PC-9 (cell line): ENCODE data around the gene CTNND2. TPM values are rescaled to one million over a fixed set of nuclear protein-coding genes. Genes with fewer than 3 reads are reported as not detected.

ENCODE experiments used
- BruUV-seq: library from RNA; stranded (reverse); fragments of 400-500 nt; replicated peaks from 2 replicates; lab custom pipeline; 2021; lab: Mats Ljungman, UMichigan
- CTCF ChIA-PET: fragments of 300-600 bp; sonication (Branson Sonifier 250); formaldehyde crosslinking; loops from one replicate; lab custom pipeline; 2022; ENCODE audit warnings: antibody characterized with exemption; lab: Charles Lee
- POLR2A ChIA-PET: fragments of 300-600 bp; sonication (Branson Sonifier 250); formaldehyde crosslinking; loops from one replicate; lab custom pipeline; 2022; ENCODE audit warnings: antibody characterized with exemption; ENCODE audit not compliant: unreplicated experiment; lab: Charles Lee
- DNase-seq, 2 experiments: peaks; one replicate each; pipeline versions ENCODE4 v3.0.0 to v3.0.0-alpha.2; 2015 to 2022; ENCODE audit warnings: mixed read lengths in 1 of 2
- H2AFZ ChIP-seq: fragments of 200-600 bp; sonication (generic); 2 replicates; pipeline ENCODE4 v1.8.1; 2017; ENCODE audit warnings: antibody characterized with exemption
- H3F3A ChIP-seq: fragments of 200-600 bp; sonication (generic); 2 replicates; pipeline ENCODE4 v1.8.1; 2017; ENCODE audit warnings: antibody characterized with exemption, mild to moderate bottlenecking, low read depth; ENCODE audit not compliant: insufficient read depth
- H3K27ac ChIP-seq: fragments of 200-600 bp; sonication (generic); 2 replicates; pipeline ENCODE4 v1.6.1; 2016; ENCODE audit warnings: mixed run types
- H3K27me3 ChIP-seq: fragments of 200-600 bp; sonication (generic); 2 replicates; pipeline ENCODE4 v1.6.1; 2016; ENCODE audit warnings: low read depth, mixed run types; ENCODE audit not compliant: insufficient read depth
- H3K36me3 ChIP-seq: fragments of 200-600 bp; sonication (generic); 2 replicates; pipeline ENCODE4 v1.6.1; 2016; ENCODE audit warnings: low read depth, mixed run types
- H3K4me1 ChIP-seq: fragments of 200-600 bp; sonication (generic); replicated peaks from 2 replicates; pipeline ENCODE4 v1.6.1; 2016; ENCODE audit warnings: mixed run types; ENCODE audit not compliant: insufficient read depth
- H3K4me2 ChIP-seq: fragments of 200-600 bp; sonication (generic); 2 replicates; pipeline ENCODE4 v1.6.1; 2017; ENCODE audit warnings: mixed run types
- H3K4me3 ChIP-seq: fragments of 200-600 bp; sonication (generic); 2 replicates; pipeline ENCODE4 v1.6.1; 2016; ENCODE audit warnings: mixed run types
- H3K79me2 ChIP-seq: fragments of 200-600 bp; sonication (generic); 2 replicates; pipeline ENCODE4 v1.6.1; 2017; ENCODE audit warnings: low read depth, mixed run types
- H3K9me2 ChIP-seq: fragments of 200-600 bp; sonication (generic); 2 replicates; pipeline ENCODE4 v1.8.1; 2017; ENCODE audit warnings: mild to moderate bottlenecking; ENCODE audit not compliant: insufficient read depth
- H3K9me3 ChIP-seq: fragments of 200-600 bp; sonication (generic); 2 replicates; pipeline ENCODE4 v1.8.1; 2016; ENCODE audit warnings: low read depth; ENCODE audit not compliant: insufficient read depth
- H4K20me1 ChIP-seq: fragments of 200-600 bp; sonication (generic); 2 replicates; pipeline ENCODE4 v1.8.1; 2017; ENCODE audit not compliant: insufficient read depth
- CTCF ChIP-seq: fragments of 200-600 bp; sonication (generic); conservative IDR thresholded peaks from 2 replicates; pipeline ENCODE4 v1.6.1; 2017; ENCODE audit warnings: mixed run types, antibody characterized with exemption, mild to moderate bottlenecking, moderate library complexity
- EZH2 ChIP-seq: fragments of 200-600 bp; sonication (generic); IDR thresholded peaks from 2 replicates; pipeline ENCODE4 v1.8.0; 2017; ENCODE audit warnings: antibody characterized with exemption, low read depth
- intact Hi-C: fragments of 100-400 bp; cut with micrococcal nuclease; formaldehyde crosslinking; loops from one replicate; pipeline ENCODE4 v1.10.0; 2022; ENCODE audit not compliant: unreplicated experiment
- total RNA-seq: library from RNA; stranded (reverse); gene quantifications from 2 replicates; pipeline ENCODE4 v1.2.3, GENCODE V29; 2021

The CTNND2 gene
- total RNA-seq, 1 experiment from 2014 or later = not detected

- Histone ChIP-seq H3F3A (no peaks in the 10 kb centered on the region), H3K27ac (no peak overlapping the region), H2AFZ (no peak overlapping the region), H3K9me3 (no peaks in the 10 kb centered on the region), H3K27me3 (peaks cover 77% of the 10 kb centered on the region), H3K9me2 (no peaks in the 10 kb centered on the region), H3K4me1 (no peaks in the 10 kb centered on the region), H3K79me2 (no peaks in the 10 kb centered on the region), H3K4me2 (no peak overlapping the region), H4K20me1 (peaks cover 3% of the 10 kb centered on the region; the same call in 1 of the 2 replicates), H3K36me3 (no peaks in the 10 kb centered on the region), H3K4me3 (no peak overlapping the region)
- POLR2A ChIA-PET = no interaction called here
- no TSS peak for BruUV-seq
- CTCF ChIA-PET = no interaction called here
- TF ChIP-seq EZH2 (no peak), CTCF (no peak)
- intact Hi-C loops = no loop called here
- no peak for DNase-seq
These were observed 611.4 kb downstream of the CTNND2 start for GRCh38 chr5:11292648-11293356.

GRCh38 chr5:11289733-11290132 lies 614.5 kb downstream of the CTNND2 start:
- no peak for DNase-seq
- no peak overlapping the region for H3K4me2 ChIP-seq
- no peaks in the 10 kb centered on the region for H3K79me2 ChIP-seq
- peaks cover 93% of the 10 kb centered on the region for H3K27me3 ChIP-seq
- no peaks in the 10 kb centered on the region for H3K9me2 ChIP-seq
- no peak overlapping the region for H3K27ac ChIP-seq
- H3K4me1 ChIP-seq = no peaks in the 10 kb centered on the region
- H3K36me3 ChIP-seq = no peaks in the 10 kb centered on the region
- intact Hi-C loops = no loop called here
- no peaks in the 10 kb centered on the region for H3F3A ChIP-seq
- H3K9me3 ChIP-seq = no peaks in the 10 kb centered on the region
- H3K4me3 ChIP-seq = no peak overlapping the region
- POLR2A ChIA-PET = no interaction called here
- H4K20me1 ChIP-seq = peaks cover 3% of the 10 kb centered on the region; the same call in 1 of the 2 replicates
- no TSS peak for BruUV-seq
- TF ChIP-seq EZH2 (no peak), CTCF (no peak)
- H2AFZ ChIP-seq = no peak overlapping the region
- CTCF ChIA-PET = no interaction called here

GRCh38 chr5:11289208-11289607 lies 615.0 kb downstream of the CTNND2 start:
- no peak overlapping the region for H3K4me2 ChIP-seq
- no peak for TF ChIP-seq CTCF
- TF ChIP-seq EZH2 = no peak
- ChIA-PET POLR2A (no interaction called here), CTCF (no interaction called here)
- H3K27ac ChIP-seq = no peak overlapping the region
- no peaks in the 10 kb centered on the region for H3K9me2 ChIP-seq
- no peaks in the 10 kb centered on the region for H3K36me3 ChIP-seq
- H3K79me2 ChIP-seq = no peaks in the 10 kb centered on the region
- no peaks in the 10 kb centered on the region for H3F3A ChIP-seq
- BruUV-seq = no TSS peak
- H2AFZ ChIP-seq = no peak overlapping the region
- no peak for DNase-seq
- no peaks in the 10 kb centered on the region for H3K4me1 ChIP-seq
- H3K4me3 ChIP-seq = no peak overlapping the region
- peaks cover 93% of the 10 kb centered on the region for H3K27me3 ChIP-seq
- intact Hi-C loops = no loop called here
- no peaks in the 10 kb centered on the region for H3K9me3 ChIP-seq
- H4K20me1 ChIP-seq = peaks cover 3% of the 10 kb centered on the region; the same call in 1 of the 2 replicates
